ENCODE data around the gene SHB. TPM values are rescaled to one million over a fixed set of nuclear protein-coding genes. Genes with fewer than 3 reads are reported as not detected.

SHB gene
- polyA plus RNA-seq, 1 donor (not counting 4 experiments of a cell fraction or from before 2014, with no cell fraction given), result 10.9 TPM

DNA sequence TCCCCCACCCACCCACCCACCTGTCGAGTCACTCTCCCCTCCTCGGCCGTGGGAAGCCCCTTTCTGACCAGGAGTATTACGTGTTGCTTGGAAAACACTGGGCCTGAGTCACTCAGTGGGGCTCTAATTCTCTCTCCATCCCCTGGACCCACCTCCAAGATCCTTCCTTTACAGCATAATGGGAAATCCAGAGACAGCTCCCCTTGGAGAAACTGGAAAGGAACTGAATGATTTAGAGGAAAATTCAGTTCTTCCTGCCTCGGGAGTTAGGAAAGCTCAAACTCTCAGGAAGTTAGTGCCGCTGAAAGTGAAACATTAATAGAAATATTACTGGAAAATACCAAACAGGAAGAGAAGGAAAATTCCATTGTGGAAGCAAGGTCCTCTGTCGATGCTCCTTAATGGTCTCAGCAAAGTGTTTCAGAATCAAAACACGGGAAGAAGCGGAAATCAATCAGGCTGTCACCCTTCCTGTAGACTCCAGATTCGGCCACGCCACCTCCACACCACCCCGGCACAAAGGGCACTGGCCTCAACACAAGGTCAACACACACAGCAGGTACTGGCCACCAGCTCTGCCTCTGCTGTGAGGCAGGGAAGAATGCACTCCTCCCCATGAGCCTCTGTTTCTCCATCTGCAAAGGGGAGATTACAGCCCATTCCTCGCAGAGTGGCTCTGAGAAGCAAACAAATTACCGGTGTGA is 9.6 kb downstream of the SHB start:
- H3K27ac ChIP-seq (ENCODE audit: control insufficient read depth, insufficient read depth, low read length), result no peak overlapping the region
- H3K9me1 ChIP-seq (ENCODE audit: control insufficient read depth, extremely low read depth, insufficient read depth, low read length), result peaks cover 12% of the 10 kb centered on the region
- TF ChIP-seq EZH2 (IDR thresholded peaks at IDR 0.05; ENCODE audit: low read length), result no peak
- peaks cover 7% of the 10 kb centered on the region for H4K20me1 ChIP-seq (ENCODE audit: control insufficient read depth, extremely low read depth, insufficient read depth, low read length)
- no peak overlapping the region for H3K9ac ChIP-seq (ENCODE audit: control insufficient read depth, extremely low read depth, insufficient read depth, low read length)
- no peak for FAIRE-seq
- DNase-seq (ENCODE audit: low read depth, low spot score), result no peak
- H3K9me3 ChIP-seq (ENCODE audit: control insufficient read depth, low read depth, low read length), result no peaks in the 10 kb centered on the region
- peaks cover 22% of the 10 kb centered on the region for H3K4me1 ChIP-seq (ENCODE audit: control insufficient read depth, extremely low read depth, insufficient read depth, low read length)
- peaks cover 99% of the 10 kb centered on the region for H3K79me2 ChIP-seq (ENCODE audit: control insufficient read depth, insufficient read depth, low read length)
- peaks cover 6 to 20% of the 10 kb centered on the region in 2 experiments for H3K36me3 ChIP-seq (ENCODE audit: control insufficient read depth in 2 of 2, extremely low read depth in 1 of 2, insufficient read depth in 2 of 2, low read length in 2 of 2)
- no peak overlapping the region for H3K4me3 ChIP-seq (ENCODE audit: control insufficient read depth in 2 of 3, extremely low read depth in 1 of 3, insufficient read depth in 2 of 3, low read depth in 1 of 3, low read length in 3 of 3)
- no peak overlapping the region for H2AFZ ChIP-seq (ENCODE audit: control insufficient read depth, low read length)
- no peak overlapping the region for H3K4me2 ChIP-seq (ENCODE audit: control insufficient read depth, extremely low read depth, insufficient read depth, low read depth, low read length)
- dilution Hi-C loops (cut with MboI; ENCODE audit: extremely low pct_ligation_motif_present, low sequenced_read_pairs), result loop anchor here (25.0 kb wide), 1 partner anchor 103 kb away; no protein-coding TSS in a partner anchor
- H3K27me3 ChIP-seq (ENCODE audit: control insufficient read depth, extremely low read depth, insufficient read depth, low read length), result no peaks in the 10 kb centered on the region

DNA sequence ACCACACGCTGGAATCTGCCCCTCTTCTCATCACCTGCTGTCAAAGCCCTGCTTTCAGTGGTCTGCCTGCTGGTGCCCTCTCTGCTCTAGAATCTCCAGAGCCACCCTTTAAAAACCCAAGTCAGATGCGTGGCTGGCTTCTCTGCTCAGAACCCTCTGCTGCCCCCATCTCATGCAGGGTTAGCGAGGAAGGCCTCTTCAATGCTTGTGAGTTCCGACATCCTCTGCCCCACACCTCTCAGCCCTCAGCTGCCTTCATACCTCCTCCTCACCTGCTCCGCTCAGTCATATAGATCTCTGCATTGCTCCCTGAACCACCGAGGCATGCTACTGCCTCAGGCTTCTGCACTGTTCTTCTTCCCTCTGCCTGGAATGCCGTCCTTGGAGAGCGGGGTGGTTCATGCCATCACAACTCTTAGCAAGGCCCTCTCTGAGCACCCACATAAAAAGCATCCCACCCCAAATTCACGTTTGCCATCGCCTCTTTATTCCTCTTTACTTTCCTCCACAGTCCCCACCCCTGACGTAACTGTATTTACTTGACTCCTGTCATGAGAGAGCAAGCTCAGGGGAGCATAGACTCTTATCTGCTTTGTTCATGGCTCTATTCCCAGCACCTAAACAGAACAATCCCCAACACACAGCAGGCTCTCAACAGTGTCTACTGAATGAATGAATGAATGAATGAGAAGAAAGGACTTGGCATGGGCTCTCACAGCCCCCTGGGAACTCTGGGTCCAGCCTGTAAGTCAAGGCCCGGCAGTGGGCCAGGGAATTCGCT is 10.4 kb downstream of the SHB start:
- Histone ChIP-seq H3K4me2 (ENCODE audit: control insufficient read depth, extremely low read depth, insufficient read depth, low read depth, low read length) (no peak overlapping the region), H3K27ac (ENCODE audit: control insufficient read depth, insufficient read depth, low read length) (no peak overlapping the region), H3K27me3 (ENCODE audit: control insufficient read depth, extremely low read depth, insufficient read depth, low read length) (no peaks in the 10 kb centered on the region), H3K36me3 (ENCODE audit: control insufficient read depth in 2 of 2, extremely low read depth in 1 of 2, insufficient read depth in 2 of 2, low read length in 2 of 2) (peaks cover 6 to 20% of the 10 kb centered on the region in 2 experiments), H4K20me1 (ENCODE audit: control insufficient read depth, extremely low read depth, insufficient read depth, low read length) (peaks cover 10% of the 10 kb centered on the region), H2AFZ (ENCODE audit: control insufficient read depth, low read length) (no peak overlapping the region), H3K9ac (ENCODE audit: control insufficient read depth, extremely low read depth, insufficient read depth, low read length) (no peak overlapping the region), H3K4me3 (ENCODE audit: control insufficient read depth in 2 of 3, extremely low read depth in 1 of 3, insufficient read depth in 2 of 3, low read depth in 1 of 3, low read length in 3 of 3) (no peak overlapping the region), H3K9me3 (ENCODE audit: control insufficient read depth, low read depth, low read length) (no peaks in the 10 kb centered on the region), H3K4me1 (ENCODE audit: control insufficient read depth, extremely low read depth, insufficient read depth, low read length) (peaks cover 17% of the 10 kb centered on the region), H3K9me1 (ENCODE audit: control insufficient read depth, extremely low read depth, insufficient read depth, low read length) (peaks cover 17% of the 10 kb centered on the region), H3K79me2 (ENCODE audit: control insufficient read depth, insufficient read depth, low read length) (peaks cover 99% of the 10 kb centered on the region)
- no peak for DNase-seq (ENCODE audit: low read depth, low spot score)
- dilution Hi-C loops (cut with MboI; ENCODE audit: extremely low pct_ligation_motif_present, low sequenced_read_pairs), result loop anchor here (25.0 kb wide), 1 partner anchor 104 kb away; no protein-coding TSS in a partner anchor
- FAIRE-seq, result no peak
- TF ChIP-seq, protein P1, sequence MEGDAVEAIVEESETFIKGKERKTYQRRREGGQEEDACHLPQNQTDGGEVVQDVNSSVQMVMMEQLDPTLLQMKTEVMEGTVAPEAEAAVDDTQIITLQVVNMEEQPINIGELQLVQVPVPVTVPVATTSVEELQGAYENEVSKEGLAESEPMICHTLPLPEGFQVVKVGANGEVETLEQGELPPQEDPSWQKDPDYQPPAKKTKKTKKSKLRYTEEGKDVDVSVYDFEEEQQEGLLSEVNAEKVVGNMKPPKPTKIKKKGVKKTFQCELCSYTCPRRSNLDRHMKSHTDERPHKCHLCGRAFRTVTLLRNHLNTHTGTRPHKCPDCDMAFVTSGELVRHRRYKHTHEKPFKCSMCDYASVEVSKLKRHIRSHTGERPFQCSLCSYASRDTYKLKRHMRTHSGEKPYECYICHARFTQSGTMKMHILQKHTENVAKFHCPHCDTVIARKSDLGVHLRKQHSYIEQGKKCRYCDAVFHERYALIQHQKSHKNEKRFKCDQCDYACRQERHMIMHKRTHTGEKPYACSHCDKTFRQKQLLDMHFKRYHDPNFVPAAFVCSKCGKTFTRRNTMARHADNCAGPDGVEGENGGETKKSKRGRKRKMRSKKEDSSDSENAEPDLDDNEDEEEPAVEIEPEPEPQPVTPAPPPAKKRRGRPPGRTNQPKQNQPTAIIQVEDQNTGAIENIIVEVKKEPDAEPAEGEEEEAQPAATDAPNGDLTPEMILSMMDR (optimal IDR thresholded peaks at IDR 0.05 in 1 of 3, IDR thresholded peaks at IDR 0.05 in 1 of 3, conservative IDR thresholded peaks at IDR 0.05 in 1 of 3; ENCODE audit: extremely low read depth in 1 of 3, insufficient read depth in 2 of 3, low read length in 3 of 3), result no peak
- no peak for TF ChIP-seq EZH2 (IDR thresholded peaks at IDR 0.05; ENCODE audit: low read length)
